Tongue (tissue), 2 donors: ENCODE data around the gene SLC39A3. TPM values are rescaled to one million over a fixed set of nuclear protein-coding genes. Genes with fewer than 3 reads are reported as not detected.

Experiments used
- DNase-seq: peaks from one replicate; pipeline ENCODE4 v3.0.0-alpha.2; 2015
- total RNA-seq: library from RNA; depleted of rRNA; stranded (reverse); fragments of >200 nt; gene quantifications from one replicate; pipeline ENCODE4 v1.2.3, GENCODE V29; 2014

Gene SLC39A3
- total RNA-seq, result 10.8 TPM

DNA sequence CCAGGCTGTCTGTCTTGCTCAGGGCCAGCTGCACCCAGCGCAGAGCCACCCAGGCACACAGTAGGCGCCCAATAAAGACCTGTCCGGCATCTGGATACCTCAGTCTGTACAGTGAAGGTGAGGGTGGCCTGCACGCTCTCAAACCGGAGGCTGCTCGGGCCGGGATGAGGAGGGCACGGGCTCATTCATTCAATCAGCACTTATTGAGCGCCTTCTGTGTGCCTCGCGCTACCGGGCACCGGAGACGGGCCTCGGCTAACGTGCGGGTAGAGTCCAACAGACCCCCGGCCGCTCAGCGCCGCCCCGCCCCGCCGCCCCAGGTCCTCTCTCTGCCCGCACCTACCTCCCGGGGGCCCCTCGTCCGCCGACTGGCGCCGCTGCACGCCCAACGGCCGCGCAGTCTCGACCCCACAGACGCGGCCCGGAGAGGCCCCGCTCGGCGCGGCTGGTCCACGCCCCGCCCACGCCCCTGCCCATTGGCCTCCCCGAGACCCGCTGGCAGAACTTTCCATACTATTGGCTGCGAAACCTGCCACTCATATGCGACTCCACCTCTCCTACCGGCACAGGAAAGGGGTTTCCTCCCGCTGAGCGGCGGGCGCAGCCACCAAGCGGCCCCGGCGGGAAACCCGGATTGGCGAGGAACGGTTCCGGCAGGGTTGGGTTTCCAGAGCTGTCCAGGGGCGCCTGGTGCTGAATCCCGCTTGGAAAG, at the start of gene SLC39A3:
TSS of gene SLC39A3 (minus strand) at position 416 of the 712 bp plus-strand sequence. CDS start 2,760 bp downstream, outside the sequence.
- peak; percentile 99 for DNase-seq

GRCh38 chr19:2788237-2788636, 48.4 kb upstream of the SLC39A3 start:
- no peak for DNase-seq

GRCh38 chr19:2787115-2787514, 47.3 kb upstream of the SLC39A3 start:
- no peak for DNase-seq

- peak; percentile 100 for DNase-seq
Measured at GRCh38 chr19:2785244-2785997, 45.6 kb upstream of the SLC39A3 start, which contains the start of gene THOP1. TSS of gene THOP1 (plus strand) at chr19:2785503. CDS start at chr19:2785663, 160 bp downstream.

GRCh38 chr19:2783781-2784145, 43.9 kb upstream of the SLC39A3 start:
- no peak for DNase-seq

DNA sequence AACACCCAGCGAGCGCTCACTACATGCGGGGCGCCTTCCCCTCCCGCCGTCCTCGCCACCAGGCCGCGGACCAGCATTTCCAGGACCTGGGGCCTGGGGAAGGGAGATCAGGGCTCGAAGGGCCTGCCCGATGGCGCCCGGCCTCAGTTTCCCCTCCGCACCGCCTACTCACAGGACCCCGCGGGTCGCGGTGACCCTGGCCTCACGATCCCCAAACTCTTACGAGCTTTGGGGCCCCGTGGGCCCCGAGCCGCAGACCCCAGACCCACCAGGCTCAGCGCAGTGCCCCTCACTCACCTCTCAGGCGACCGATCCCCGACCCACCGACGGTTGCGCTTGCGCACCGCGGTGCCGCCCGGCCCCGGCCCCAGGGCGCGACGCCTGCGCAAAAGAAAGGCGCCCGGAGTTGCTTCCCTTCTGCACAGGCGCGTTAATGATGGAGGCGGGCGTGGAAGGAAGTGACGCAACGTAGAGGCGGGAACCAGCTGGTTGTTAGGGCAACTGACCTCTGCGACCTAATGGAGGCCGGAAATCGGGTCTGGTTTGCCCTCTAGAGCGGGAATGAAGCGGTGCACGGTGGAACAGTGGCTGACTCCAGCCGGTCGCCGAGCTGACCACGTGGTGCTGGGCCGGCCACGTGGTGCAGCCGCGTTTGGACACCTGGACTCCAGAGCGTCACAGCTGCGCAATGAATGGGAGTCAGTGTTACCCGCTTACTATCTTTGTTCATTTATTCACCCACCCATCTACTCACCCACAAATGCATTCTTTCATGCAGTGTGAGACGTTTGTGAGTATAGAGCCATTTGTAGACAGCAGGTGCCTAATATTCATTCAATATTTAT, 43.3 kb upstream of the SLC39A3 start, which contains the start of gene SGTA:
TSS of gene SGTA (minus strand) at position 338 of the 845 bp plus-strand sequence. CDS start 14,205 bp downstream, outside the sequence.
- DNase-seq, result peak; percentile 99

DNA sequence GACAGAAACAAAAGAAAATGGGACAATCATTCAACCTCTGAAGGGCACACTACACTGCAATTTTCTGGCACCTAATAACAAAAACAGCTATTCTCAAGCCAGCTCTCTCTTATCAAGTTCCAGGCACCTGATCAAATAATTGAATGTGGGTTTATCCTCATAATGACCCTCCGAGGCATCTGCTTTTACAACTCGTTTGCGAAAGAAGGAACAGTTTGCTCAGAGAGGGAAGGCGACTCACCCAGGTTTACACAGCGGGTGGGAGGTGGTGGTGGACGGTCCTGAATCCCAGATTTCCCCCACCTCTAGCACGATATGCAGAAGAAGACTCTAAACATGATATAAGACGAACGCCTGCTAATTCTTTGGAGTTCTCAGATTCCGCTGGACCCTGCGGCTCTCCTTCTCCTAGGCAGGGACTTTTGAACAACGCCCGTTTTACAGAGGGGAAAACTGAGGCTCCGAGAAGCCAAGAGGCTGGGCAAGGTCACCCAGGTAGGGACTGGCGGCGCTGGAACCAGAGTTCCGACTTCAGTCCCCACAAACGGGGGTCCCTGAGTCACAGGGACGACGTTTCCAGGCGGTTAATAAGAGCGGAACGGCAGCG, 42.6 kb upstream of the SLC39A3 start:
- no peak for DNase-seq

GRCh38 chr19:2780284-2780683, 40.5 kb upstream of the SLC39A3 start:
- DNase-seq, result no peak

DNA sequence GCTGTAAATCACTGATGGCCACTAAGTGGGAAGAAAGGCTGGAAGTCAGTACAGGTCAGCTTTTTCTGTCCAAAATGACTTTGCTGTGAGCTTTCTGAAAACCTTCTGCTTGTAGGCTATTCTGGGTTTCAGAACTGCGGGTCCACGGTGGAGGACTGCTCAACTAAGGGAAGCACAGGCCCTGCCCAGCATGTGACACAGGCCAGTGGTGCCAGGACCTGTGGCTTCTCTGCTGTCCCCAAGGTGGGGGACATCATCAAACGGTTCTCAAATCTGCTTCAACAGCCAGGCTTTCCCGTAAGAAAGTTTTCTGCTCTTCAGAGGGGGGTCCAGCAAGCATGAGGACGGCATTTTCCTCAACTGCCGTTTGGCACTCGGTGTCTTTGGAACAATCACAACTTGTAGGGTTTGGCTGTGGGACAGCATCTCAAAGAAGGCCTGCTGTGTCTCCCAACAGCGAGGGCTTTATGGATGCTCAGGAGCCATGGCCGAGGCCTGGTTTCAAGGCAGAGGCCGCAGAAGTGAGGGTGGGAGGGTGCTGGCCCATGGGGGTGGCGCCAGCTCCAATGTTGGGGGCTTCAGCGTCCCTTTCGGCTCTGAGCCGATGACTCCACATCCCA, 39.4 kb upstream of the SLC39A3 start:
- no peak for DNase-seq

DNA sequence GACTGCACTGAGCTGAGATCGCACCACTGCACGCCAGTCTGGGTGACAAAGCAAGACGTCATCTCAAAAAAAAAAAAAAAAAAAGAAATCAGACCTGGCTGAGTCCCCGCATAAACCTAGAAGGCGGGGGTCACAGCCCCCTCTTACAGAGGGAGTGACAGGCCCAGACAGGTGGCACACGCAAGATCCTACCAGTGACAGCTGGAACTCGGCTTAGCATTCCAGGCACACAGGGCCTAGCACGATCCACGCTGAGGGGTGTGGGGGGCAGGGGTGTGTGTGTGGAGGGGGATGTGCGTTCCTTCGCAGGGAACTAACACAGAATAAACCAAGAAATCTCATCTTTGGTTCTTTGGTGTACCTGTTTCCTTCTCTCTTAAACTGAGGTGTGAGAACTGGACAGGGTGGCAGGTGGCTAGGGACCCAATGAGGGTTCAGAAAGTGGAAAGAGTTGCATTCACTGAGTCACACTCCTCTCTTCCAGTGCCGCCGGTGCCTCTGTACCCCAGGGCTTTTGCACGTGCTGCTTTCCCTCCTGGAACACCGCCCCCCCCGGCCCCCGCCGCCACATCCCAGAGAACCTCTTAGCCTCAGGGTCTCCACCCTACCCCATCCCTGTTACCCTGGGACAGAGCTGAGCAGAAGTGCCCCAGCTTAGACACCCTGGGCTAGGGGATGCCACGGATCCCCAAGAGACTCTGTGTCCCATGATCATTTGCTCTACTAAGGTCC, 38.3 kb upstream of the SLC39A3 start:
- DNase-seq, result peak; percentile 77

- no peak for DNase-seq
Measured at GRCh38 chr19:2775556-2776430, 36.0 kb upstream of the SLC39A3 start.

GRCh38 chr19:2774953-2775555, 35.2 kb upstream of the SLC39A3 start:
- DNase-seq, result no peak

DNA sequence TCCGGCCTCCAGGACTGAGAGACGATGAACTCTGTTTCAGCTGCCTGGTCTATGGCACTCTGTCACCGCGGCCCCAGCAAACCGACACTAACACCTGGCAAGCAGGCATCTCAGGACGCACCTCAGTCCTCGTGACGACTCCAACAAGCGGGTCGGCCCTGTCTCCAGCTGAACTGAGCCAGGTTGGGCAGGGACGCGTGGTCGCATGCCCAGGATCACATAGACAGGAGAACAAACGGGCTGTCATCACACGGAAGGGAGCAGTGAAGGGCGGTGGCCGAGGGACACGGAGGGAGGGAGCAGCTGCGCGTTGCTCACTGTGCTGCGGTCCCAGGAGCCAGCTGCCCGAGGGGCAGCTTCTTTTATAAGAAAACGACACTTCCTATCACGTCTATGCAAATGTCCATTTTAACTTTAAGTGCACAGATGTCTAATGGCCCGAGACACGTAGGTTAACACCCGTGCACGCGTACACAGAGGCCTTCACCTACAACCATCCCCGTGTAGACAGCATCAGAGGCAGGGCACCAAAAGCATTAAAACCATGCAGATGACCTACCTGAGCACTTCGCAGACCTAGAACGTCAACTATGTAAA, 34.4 kb upstream of the SLC39A3 start:
- DNase-seq, result peak; percentile 52

GRCh38 chr19:2771786-2772674, 32.2 kb upstream of the SLC39A3 start:
- DNase-seq, result peak; percentile 81

- DNase-seq, result peak; percentile 89
Measured at GRCh38 chr19:2770055-2771013, 30.5 kb upstream of the SLC39A3 start.

GRCh38 chr19:2769218-2769617, 29.4 kb upstream of the SLC39A3 start:
- DNase-seq, result no peak
